Endothelial cell of umbilical vein (primary cell): ENCODE data around the gene HAND2. TPM values are rescaled to one million over a fixed set of nuclear protein-coding genes. Genes with fewer than 3 reads are reported as not detected.

ENCODE experiments used
- BruUV-seq: library from RNA; stranded (reverse); fragments of 400-500 nt; replicated peaks from 2 replicates; lab custom pipeline; 2021; lab: Mats Ljungman, UMichigan
- CTCF ChIA-PET: fragments of 300-600, 350-600 bp; sonication (Branson Sonifier 250); formaldehyde crosslinking; loops from one replicate; lab custom pipeline; 2021; ENCODE audit warnings: antibody characterized with exemption, inconsistent platforms; lab: Charles Lee
- POLR2A ChIA-PET: fragments of 300-600, 350-600 bp; sonication (Branson Sonifier 250); formaldehyde crosslinking; loops from one replicate; lab custom pipeline; 2021; ENCODE audit warnings: antibody characterized with exemption, inconsistent platforms; lab: Charles Lee
- DNase-seq: peaks from one replicate; pipeline ENCODE4 v3.0.0-alpha.2; 2011; ENCODE audit warnings: low read depth, low spot score
- FAIRE-seq: peaks from 2 replicates; lab custom pipeline; 2011; peaks lifted over from hg19 to GRCh38; lab: Jason Lieb, UNC
- H2AFZ ChIP-seq: 2 replicates; pipeline ENCODE4 v1.6.0; 2012; ENCODE audit warnings: low read depth, low read length, control low read depth, inconsistent platforms
- H3K27ac ChIP-seq: 2 replicates; pipeline ENCODE4 v1.5.1; 2011; ENCODE audit warnings: low read depth, mild to moderate bottlenecking, control low read depth, low read length, moderate library complexity; ENCODE audit not compliant: insufficient read depth
- H3K27me3 ChIP-seq, 2 experiments: 2 replicates each; pipeline versions ENCODE4 v1.6.0 to v1.6.1; 2011; ENCODE audit warnings: low read length in 2 of 2, mixed read lengths in 1 of 2; ENCODE audit not compliant: control insufficient read depth in 2 of 2, insufficient read depth in 2 of 2
- H3K36me3 ChIP-seq, 2 experiments: 2 replicates in 1 of 2; 3 replicates in 1 of 2; pipeline ENCODE4 v1.5.1; 2011; ENCODE audit warnings: low read length in 2 of 2, mild to moderate bottlenecking in 1 of 2, moderate library complexity in 1 of 2; ENCODE audit not compliant: control insufficient read depth in 2 of 2, insufficient read depth in 2 of 2; ENCODE audit errors: extremely low read depth in 1 of 2
- H3K4me1 ChIP-seq: 3 replicates; pipeline ENCODE4 v1.5.1; 2011; ENCODE audit warnings: mild to moderate bottlenecking, low read length; ENCODE audit not compliant: control insufficient read depth, insufficient read depth; ENCODE audit errors: extremely low read depth
- H3K4me2 ChIP-seq: 2 replicates; pipeline ENCODE4 v1.6.1; 2011; ENCODE audit warnings: low read length, control low read depth, mixed read lengths; ENCODE audit not compliant: insufficient read depth
- H3K4me3 ChIP-seq, 3 experiments: fragments of 200-600 bp in 1 of 3; sonication (generic), shearing (Covaris generic) in 1 of 3; replicated peaks in 1 of 3; 2 replicates each; pipeline ENCODE4 v1.5.1; 2011 to 2016; ENCODE audit warnings: control low read depth in 3 of 3, low read length in 3 of 3, mild to moderate bottlenecking in 2 of 3, inconsistent platforms in 1 of 3, low read depth in 1 of 3, moderate library complexity in 1 of 3; ENCODE audit not compliant: insufficient read depth in 1 of 3
- H3K79me2 ChIP-seq: 2 replicates; pipeline ENCODE4 v1.6.0; 2012; ENCODE audit warnings: low read length, inconsistent platforms; ENCODE audit not compliant: control insufficient read depth, insufficient read depth
- H3K9ac ChIP-seq: replicated peaks from 2 replicates; pipeline ENCODE3; 2011; ENCODE audit warnings: low read length, control low read depth; ENCODE audit not compliant: insufficient read depth; ENCODE audit errors: extremely low read depth
- H3K9me1 ChIP-seq: replicated peaks from 3 replicates; pipeline ENCODE4 v1.6.0; 2011; ENCODE audit warnings: mild to moderate bottlenecking, low read length; ENCODE audit not compliant: control insufficient read depth, insufficient read depth; ENCODE audit errors: extremely low read depth
- H3K9me3 ChIP-seq: replicated peaks from 2 replicates; pipeline ENCODE4 v1.5.1; 2012; ENCODE audit warnings: low read length, inconsistent platforms; ENCODE audit not compliant: control insufficient read depth, insufficient read depth
- H4K20me1 ChIP-seq: replicated peaks from 2 replicates; pipeline ENCODE3; 2011; ENCODE audit warnings: mild to moderate bottlenecking, low read length; ENCODE audit not compliant: control insufficient read depth, insufficient read depth; ENCODE audit errors: extremely low read depth
- EZH2 ChIP-seq: IDR thresholded peaks from 2 replicates; pipeline ENCODE4 v1.6.1; 2012; ENCODE audit warnings: borderline replicate concordance, low read depth, mild to moderate bottlenecking, moderate library complexity, low read length, inconsistent platforms; ENCODE audit not compliant: severe bottlenecking
- FOS ChIP-seq: IDR thresholded peaks from 2 replicates; pipeline ENCODE4 v1.6.1; 2011; ENCODE audit warnings: mild to moderate bottlenecking, low read length, moderate library complexity, borderline replicate concordance; ENCODE audit not compliant: insufficient read depth
- GATA2 ChIP-seq: IDR thresholded peaks from 2 replicates; pipeline ENCODE4 v1.7.0; 2011; ENCODE audit warnings: low read depth, mild to moderate bottlenecking, moderate library complexity, mixed read lengths, low read length; ENCODE audit not compliant: insufficient read length, insufficient read depth
- JUN ChIP-seq: IDR thresholded peaks from 2 replicates; pipeline ENCODE4 v1.6.1; 2011; ENCODE audit warnings: borderline replicate concordance, low read depth; ENCODE audit not compliant: insufficient read length, insufficient read depth
- MYC ChIP-seq: IDR thresholded peaks from one replicate; pipeline ENCODE4 v1.6.1; 2011; ENCODE audit warnings: mild to moderate bottlenecking, low read depth, low read length
- POLR2A ChIP-seq: IDR thresholded peaks from 2 replicates; pipeline ENCODE4 v1.6.1; 2012; ENCODE audit warnings: low read depth, mild to moderate bottlenecking, control low read depth, low read length
- POLR2AphosphoS5 ChIP-seq: IDR thresholded peaks from 2 replicates; pipeline ENCODE4 v1.6.1; 2012; ENCODE audit warnings: low read depth, mild to moderate bottlenecking, control low read depth, low read length, moderate library complexity; ENCODE audit not compliant: insufficient read depth
- dilution Hi-C: fragments of 300-500 bp; cut with MboI; formaldehyde crosslinking; loops from one replicate; pipeline ENCODE4 v1.15.0; 2019; ENCODE audit warnings: low sequenced_read_pairs; ENCODE audit not compliant: extremely low pct_ligation_motif_present
- intact Hi-C: fragments of 100-400 bp; cut with micrococcal nuclease; formaldehyde crosslinking; loops from one replicate; pipeline ENCODE4 v1.10.0; 2022
- polyA plus RNA-seq, 4 experiments: library from polyadenylated mRNA; depleted of rRNA in 3 of 4; stranded (reverse) in 3 of 4; unstranded in 1 of 4; fragments of >200 nt; gene quantifications; 2 replicates each; pipeline versions ENCODE4 v1.2.1 to v1.2.3, GENCODE V29; 2011 to 2012; ENCODE audit warnings: missing spikeins in 1 of 4
- total RNA-seq: library from RNA; stranded (reverse); gene quantifications from 2 replicates; pipeline ENCODE4 v1.2.3, GENCODE V29; 2021
- TF ChIP-seq, protein P1 (sequence below), 2 donors: IDR thresholded peaks; 1 replicate in 1 of 2; 2 replicates in 1 of 2; pipeline ENCODE4 v1.5.1; 2011; ENCODE audit warnings: low read length in 2 of 2, mild to moderate bottlenecking in 2 of 2, moderate library complexity in 2 of 2, control low read depth in 1 of 2, inconsistent platforms in 1 of 2, low read depth in 1 of 2; ENCODE audit not compliant: insufficient read depth in 1 of 2; ENCODE audit errors: extremely low read depth in 1 of 2
- TF ChIP-seq, protein P2 (sequence below): IDR thresholded peaks from 2 replicates; pipeline ENCODE4 v1.6.1; 2011; ENCODE audit not compliant: insufficient read depth, insufficient read length

HAND2 gene
- total and polyA plus RNA-seq, 2 donors (not counting 3 experiments of a cell fraction or from before 2014, with no cell fraction given): not detected

DNA sequence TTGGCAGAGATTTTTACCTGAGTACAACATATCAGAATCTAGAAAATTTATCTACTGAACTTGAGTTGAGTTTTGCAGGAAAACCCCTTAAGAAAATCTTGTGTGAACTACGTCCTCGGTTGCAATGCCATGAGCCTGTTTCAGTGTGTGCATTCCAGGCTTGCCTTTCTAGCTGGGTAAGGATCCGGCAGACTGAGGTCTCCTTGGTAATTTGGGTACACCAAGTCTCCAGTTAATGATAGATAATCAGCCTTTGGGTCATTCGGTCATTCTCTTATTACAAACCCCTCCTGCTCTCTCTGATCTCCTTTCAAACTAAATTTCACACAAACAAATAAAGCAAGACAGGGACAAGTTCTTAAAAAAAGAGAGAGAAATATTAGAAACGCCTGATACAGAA is 5.9 kb upstream of the HAND2 start:
- no peak overlapping the region for H3K27ac ChIP-seq
- no peak for TF ChIP-seq GATA2
- TF ChIP-seq JUN: no peak
- TF ChIP-seq EZH2: no peak
- TF ChIP-seq FOS: no peak
- TF ChIP-seq, protein P1, sequence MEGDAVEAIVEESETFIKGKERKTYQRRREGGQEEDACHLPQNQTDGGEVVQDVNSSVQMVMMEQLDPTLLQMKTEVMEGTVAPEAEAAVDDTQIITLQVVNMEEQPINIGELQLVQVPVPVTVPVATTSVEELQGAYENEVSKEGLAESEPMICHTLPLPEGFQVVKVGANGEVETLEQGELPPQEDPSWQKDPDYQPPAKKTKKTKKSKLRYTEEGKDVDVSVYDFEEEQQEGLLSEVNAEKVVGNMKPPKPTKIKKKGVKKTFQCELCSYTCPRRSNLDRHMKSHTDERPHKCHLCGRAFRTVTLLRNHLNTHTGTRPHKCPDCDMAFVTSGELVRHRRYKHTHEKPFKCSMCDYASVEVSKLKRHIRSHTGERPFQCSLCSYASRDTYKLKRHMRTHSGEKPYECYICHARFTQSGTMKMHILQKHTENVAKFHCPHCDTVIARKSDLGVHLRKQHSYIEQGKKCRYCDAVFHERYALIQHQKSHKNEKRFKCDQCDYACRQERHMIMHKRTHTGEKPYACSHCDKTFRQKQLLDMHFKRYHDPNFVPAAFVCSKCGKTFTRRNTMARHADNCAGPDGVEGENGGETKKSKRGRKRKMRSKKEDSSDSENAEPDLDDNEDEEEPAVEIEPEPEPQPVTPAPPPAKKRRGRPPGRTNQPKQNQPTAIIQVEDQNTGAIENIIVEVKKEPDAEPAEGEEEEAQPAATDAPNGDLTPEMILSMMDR (IDR thresholded peaks at IDR 0.05; ENCODE audit: extremely low read depth in 1 of 2, insufficient read depth in 1 of 2, low read depth in 1 of 2, low read length in 2 of 2): no peak
- TF ChIP-seq POLR2AphosphoS5: no peak
- no peak for TF ChIP-seq MYC
- TF ChIP-seq, protein P2, sequence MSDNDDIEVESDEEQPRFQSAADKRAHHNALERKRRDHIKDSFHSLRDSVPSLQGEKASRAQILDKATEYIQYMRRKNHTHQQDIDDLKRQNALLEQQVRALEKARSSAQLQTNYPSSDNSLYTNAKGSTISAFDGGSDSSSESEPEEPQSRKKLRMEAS: no peak
- TF ChIP-seq POLR2A: no peak
- no TSS peak for BruUV-seq
- POLR2A ChIA-PET: no interaction called here
- H3K9ac ChIP-seq: no peak overlapping the region
- FAIRE-seq (no peak), DNase-seq (no peak)
- dilution Hi-C loops: no loop called here
- CTCF ChIA-PET: interaction anchor here (1.0 to 1.5 kb wide), 2 partner anchors 14 to 116 kb away, joined by 3 to 4 read pairs; no protein-coding TSS in a partner anchor
- H3K4me2 ChIP-seq: no peak overlapping the region
- H3K27me3 ChIP-seq: peaks cover 82 to 100% of the 10 kb centered on the region in 2 experiments
- no peaks in the 10 kb centered on the region for H3K9me1 ChIP-seq
- H4K20me1 ChIP-seq: no peaks in the 10 kb centered on the region
- no peak overlapping the region for H3K4me3 ChIP-seq
- H3K4me1 ChIP-seq: no peaks in the 10 kb centered on the region
- no peaks in the 10 kb centered on the region for H3K79me2 ChIP-seq
- H3K9me3 ChIP-seq: no peaks in the 10 kb centered on the region
- H3K36me3 ChIP-seq: no peaks in the 10 kb centered on the region
- intact Hi-C loops: no loop called here
- no peak overlapping the region for H2AFZ ChIP-seq
